Fibroblast of skin of right biceps (primary cell): ENCODE data around the gene KCTD7.
"Not testable (repeated sequence)": the region's sequence is repeated elsewhere in the genome, so short reads cannot be mapped to it uniquely, and the experiment has no call there.

Experiments
- DNase-seq: peaks from one replicate; pipeline ENCODE4 v3.0.0-alpha.2; 2013

KCTD7 gene

DNA sequence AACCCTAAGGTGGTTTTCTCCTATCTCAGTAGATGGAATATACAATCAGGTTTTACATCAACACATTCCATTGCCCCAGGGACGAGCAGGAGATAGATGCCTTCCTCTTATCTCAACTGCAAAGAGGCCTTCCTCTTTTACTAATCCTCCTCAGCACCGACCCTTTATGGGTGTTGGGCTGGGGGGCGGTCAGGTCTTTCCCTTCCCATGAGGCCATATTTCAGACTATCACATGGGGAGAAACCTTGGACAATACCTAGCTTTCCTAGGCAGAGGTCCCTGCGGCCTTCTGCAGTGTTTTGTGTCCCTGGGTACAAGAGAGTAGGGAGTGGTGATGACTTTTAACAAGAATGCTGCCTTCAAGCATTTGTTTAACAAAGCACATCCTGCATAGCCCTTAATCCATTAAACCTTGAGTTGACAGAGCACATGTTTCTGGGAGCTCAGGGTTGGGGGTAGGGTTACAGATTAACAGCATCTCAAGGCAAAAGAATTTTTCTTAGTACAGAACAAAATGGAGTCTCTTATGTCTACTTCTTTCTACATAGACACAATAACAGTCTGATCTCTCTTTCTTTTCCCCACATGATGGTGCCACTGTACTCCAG lies 9.2 kb upstream of the KCTD7 start:
- peak; percentile 12 for DNase-seq

DNA sequence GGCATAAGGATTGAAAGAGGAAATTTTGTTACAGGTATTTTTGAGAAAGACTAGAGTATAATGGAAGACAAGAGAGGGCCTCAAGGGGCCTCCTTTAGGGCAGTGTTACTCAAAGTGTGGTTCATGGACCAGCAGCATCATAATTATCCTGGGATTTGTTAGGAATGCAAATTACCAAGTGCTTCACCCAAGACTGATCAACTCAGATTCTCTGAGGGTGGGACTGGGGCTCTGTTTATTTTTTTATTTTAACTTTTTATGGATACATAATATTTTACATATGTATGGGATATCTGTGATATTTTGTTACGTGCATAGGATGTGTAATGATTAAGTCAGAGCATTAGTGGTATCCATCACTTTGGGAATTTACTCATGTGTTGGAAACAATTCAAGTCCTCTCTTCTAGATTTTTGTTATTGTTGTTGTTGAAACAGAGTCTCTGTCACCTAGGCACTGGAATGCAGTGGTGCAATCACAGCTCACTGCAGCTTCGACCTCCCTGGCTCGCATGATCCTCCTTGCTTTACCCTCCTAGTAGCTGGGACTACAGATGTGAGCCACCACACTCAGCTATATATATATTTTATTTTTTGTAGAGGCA lies 2.2 kb upstream of the KCTD7 start:
- peak; percentile 77 for DNase-seq

DNA sequence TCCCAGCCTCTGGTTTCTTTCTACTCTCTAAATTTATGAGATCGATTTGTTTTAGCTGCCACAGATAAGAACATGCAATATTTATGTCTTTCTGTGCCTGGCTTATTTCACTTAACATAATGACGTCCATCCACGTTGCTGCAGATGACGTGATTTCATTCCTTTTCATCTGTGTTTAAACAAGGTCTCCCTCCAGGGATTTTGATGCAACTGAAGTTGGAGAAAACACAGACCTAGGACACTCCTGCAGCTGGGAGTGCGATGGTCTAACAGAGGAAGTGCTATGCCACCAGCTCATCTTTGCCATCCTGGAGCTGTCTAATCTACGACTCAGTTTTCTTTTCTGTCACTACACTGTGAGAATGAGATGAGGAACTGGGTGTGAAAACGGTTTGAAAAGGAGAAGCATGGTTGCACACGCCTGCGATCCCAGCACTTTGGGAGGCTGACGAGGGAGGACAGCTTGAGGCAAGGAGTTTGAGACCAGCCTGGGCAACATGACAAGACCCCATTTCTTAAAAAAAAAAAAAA lies 1.5 kb upstream of the KCTD7 start:
- DNase-seq: peak; percentile 49

DNA sequence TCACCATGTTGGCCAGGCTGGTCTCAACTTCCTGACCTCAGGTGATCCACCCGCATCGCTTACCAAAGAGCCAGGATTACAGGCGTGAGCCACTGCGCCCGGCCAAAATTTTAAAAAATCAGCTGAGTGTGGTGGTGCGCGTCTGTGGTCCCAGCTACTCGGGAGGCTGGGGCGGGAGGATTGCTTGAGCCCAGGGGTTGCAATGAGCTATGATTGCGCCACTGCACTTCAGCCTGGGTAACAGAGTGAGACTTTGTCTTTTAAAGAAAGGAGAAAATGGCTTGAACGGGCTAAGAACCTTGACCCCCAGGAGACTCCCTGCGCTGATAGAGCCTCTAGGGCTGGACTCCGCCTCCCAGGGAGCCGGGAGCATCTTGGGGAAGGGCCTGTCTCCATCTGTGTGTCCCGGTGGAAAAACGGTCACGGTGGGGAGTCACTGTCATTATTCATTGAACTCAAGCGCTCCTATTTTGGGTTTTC lies 760 bp upstream of the KCTD7 start:
- no peak for DNase-seq

DNA sequence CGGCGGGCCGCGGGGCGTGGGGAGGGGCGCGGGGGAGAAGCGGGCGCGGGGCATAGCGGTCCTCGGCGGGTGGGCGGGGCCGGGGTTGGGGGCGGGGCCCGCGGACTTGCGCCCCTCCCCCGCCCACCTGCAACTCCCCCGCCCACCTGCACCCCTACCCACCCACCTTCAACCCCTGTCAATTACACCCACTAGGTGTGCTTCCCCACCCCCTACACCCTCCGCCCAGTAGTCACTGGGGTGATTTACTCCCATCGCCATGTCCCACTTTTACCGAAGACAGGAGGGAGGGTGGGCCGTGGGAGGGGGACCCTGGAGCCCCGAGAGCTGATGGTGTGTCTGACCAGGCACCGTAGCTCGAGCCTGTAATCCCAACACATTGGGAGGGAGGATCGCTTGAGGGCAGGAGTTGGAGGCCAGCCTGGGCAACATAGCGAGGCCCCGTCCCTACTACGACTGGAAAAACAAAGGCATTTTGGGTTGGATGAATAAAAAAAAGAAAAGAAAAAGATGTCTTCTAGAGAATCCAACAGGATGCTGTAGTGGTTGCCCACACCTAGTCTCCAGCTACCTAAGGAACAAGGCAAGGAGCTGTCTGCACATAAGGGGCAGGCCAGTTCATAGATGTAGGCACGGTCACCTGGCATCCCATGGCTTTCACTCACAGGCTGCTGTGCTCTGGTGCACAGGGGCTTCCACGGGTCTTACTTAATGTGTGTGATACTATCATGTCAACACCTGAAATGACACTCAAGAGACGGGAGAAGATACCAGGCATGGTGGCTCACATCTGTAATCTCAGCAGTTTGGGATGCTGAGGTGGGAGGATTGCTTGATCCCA lies 761 bp downstream of the KCTD7 start:
- no peak for DNase-seq

DNA sequence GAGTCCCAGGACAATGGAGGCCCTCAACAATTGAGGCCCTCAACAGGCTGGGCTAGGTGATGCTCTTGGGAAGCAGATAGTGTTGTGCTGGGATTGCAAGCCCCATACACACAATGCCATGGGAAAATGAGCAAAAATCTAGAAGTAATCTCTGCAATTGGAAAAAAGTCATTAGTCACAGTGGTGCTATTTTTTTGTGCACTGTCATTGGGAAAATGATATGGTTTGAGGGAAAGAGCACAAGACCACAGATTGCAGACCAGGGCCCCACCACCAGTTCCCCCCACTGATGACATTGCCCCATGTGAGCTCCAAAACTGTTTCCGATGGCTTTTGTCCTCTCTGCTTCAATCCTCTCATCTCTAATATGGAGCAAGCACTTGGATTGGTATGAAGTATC lies 1.9 kb downstream of the KCTD7 start:
- DNase-seq: no peak

DNA sequence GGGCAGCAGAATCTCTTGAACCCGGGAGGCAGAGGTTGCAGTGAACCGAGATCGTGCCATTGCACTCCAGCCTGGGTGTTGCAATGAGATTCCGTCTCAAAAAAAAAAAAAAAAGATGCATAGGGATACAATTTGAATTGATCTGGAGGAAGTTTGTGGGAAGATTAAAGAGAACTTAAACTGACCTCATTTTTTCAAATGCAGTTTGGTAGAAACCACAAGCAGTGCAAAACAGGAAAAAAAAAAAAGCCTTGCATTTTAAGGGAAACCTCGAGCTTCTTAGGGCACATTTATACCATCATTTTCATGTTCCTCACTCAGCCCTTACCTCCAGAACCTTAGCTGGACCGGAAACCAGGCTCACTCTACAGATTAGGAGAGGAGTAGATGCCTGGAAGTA lies 2.8 kb downstream of the KCTD7 start:
- no peak for DNase-seq

DNA sequence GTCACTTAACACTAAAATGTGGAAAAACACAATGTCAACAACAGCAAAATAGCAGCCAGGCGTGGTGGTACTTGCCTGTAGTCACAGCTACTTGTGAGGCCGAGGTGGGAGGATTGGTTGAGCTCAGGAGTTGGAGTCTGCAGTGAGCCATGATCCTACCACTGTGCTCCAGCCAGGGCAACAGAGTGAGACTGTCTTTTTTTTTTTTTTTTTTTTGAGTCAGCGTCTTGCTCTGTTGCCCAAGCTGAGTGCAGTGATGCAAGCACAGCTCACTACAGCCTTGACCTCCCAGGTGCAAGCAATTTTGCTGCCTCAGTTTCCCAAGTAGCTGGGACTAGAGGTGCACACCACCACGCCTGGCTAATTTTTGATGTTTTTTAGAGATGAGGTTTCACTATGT lies 6.1 kb downstream of the KCTD7 start:
- no peak for DNase-seq

DNA sequence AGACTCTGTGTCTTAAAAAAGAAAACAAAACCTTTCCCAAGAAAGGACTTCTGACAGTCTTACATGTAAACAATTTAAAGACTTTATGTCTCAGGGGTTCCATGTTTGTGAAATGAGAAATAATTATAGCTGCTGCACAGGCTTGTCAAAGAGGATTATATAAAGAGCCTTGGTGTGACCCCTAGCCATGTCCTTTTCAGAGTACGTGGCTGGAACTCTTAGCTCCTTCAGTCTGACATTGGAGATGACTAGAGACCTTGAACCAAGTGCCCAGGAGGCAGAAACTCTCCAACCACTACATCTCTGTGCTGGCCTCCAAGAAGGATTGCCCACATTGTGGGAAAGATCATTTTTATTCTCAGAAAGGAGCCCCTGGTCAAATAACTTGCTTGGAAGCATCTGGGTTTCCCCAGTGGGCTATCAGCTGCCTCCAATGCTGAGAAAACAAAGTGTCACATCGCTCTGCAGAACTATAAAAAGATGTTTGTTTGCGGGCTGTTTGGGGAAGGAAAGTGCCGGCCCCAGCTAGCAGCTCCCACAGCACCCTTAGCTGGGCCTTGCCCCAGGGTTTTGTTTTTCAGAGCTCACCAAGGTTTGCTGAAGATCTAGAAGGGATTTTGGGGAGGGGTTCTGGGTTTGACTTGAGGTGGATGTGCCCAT lies 6.8 kb downstream of the KCTD7 start:
- not testable (repeated sequence) for DNase-seq

DNA sequence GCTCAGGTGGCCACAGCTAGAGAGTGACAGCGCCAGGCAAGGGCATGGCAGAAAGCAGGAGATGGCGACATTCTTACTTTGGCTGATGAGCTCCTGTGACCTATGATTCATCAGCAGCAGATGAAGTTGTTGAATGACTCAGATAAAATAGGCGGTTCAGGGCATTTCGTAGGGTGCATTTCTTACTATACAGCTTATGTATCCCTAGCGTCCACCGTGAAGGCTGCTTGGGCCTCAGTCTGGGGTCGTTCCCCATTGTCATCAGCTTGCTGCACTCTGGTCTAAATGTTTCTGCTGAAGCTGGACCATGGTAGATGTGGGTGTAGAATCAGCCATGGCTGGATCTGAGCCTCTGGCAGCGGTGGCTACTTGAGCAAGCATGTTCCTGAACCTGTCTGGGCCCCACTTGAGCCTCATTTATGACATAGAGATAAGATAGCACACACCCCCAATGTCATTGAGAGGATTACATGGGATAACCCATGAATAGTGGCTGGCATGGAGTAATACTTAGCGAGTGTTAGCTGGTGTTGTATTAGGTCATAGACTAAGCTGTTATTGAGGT lies 7.4 kb downstream of the KCTD7 start:
- DNase-seq: peak; percentile 67

DNA sequence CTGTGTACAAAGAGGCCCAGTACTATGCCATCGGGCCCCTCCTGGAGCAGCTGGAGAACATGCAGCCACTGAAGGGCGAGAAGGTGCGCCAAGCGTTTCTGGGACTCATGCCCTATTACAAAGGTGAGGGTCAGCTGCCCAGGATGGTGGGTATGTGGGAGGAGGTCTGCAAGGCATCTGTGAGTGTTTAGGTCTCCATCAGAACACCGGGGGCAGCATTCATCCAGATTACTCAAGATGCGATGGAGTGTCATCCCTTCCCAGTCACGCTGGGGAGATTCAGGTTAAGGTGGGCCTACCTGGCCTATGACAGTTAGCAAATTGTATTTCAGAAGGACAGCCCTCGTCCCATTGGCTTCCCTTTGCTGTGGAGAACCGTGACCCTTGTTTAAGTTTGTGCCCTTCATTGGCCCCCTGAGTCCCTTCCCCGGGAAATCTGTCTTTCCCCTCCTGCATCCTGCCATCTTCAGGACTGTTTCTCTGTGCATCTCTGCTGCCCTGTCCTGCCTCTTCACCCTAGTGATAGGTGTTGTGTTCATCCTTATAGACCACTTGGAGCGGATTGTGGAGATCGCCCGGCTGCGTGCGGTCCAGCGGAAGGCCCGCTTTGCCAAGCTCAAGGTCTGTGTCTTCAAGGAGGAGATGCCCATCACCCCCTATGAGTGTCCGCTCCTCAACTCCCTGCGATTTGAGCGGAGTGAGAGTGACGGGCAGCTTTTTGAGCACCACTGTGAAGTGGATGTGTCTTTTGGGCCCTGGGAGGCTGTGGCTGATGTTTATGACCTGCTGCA lies 9.8 kb downstream of the KCTD7 start:
- no peak for DNase-seq

DNA sequence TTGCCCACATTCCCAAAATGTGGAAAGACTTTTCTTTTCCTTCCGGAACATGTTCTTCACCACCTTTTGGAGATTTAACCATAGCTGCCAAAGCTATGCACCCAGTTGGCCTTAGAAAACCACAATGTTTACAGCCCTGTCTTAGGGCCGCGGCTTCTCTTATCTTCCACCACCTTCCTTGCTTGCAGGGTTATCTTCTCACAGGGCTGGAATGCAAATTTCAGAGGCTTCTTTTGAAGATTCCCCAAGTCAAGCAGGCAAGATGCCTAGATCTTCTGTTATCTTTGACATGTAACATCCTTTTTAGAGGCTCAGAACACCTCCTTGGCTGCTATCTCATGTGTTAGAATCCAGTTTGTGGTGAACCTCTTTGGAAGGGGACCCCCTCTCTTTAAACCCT lies 11.1 kb downstream of the KCTD7 start:
- DNase-seq: no peak

DNA sequence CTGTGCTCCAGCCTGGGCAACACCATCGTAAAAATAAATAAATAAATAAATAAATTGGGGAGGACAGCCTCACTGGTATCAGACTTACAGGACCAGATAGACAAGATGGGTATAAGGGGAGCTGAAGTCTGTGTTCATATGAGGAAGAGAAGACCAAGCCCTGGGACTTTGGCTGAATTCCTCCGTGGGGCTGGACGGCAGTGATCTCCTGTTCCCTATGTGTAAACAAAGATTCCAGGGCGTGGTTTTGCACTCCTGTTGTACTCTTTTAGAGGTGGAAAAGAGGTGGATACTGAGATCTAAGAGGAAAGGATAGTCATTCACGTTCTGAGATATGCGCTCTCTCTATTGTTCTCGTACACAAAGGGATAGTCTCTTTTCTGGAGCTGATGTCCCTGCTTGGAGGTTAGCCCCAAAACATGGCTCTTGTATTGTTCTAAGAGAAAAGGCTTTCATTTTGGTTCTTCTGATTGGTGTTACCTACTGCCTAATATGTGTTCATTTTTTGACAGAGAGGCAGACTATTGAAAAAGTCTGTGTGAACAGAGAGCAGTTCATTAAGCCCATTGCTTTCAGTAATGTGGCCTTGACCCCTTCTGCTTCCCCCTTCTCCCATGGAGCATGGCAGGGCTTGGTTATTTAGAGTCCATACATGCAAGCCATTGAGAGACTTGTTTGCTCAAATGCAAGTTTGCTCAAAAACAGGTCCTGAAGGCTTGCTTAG lies 12.3 kb downstream of the KCTD7 start:
- DNase-seq: no peak

DNA sequence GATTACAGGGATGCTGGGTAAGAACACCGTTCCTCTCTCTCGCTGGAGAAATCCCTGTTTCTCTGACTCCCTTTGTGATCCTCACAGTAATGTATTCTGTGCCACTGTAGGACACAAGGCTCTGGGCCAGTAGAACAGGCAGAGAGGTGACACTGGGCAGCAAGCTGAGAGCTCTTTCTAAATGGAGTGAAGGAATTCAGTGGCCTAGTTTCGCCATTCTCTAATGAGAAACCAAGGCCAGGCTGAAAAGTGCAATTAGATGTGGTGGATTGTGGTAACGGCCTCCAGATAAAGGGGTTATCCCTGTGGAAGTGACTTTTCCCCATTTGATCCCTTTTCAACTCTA lies 12.8 kb downstream of the KCTD7 start:
- no peak for DNase-seq

DNA sequence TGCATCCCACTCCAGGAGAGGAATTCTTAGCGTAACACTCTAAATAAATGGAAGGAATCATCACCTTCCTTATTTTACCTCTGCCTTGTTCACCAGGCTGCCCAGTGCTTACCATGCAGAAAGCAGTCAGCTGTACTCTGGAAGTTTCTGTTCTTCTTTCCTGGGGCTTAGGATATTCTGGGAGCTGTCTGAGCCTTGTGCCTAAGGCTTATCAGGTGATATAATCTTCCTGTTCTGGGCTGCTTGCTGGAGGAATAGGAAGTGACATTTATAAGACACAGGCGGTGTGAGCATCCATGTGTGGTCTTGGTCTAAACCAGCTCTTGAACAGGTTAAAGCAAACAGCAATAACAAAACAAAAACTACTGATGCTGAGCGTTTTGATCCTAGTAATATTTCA lies 13.5 kb downstream of the KCTD7 start:
- no peak for DNase-seq

DNA sequence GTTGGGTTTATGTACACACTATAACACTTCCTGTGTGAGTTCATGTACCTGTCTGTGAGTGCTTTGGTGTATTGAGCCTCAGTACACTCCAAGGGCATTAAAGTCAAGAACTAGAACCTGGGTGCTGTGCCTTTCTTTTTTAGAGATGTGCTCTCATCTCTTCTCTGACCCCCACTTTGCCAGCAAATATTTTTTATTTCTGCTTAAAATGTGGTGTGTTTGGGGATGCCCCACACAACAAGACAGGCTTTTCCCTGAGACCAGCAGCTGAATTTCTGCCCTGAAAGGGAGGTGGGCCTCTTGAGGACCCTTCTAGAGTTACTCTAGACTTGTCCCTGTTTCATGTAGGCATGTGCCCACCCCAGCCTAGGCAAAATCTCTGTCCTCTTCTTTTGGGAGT lies 14.3 kb downstream of the KCTD7 start:
- no peak for DNase-seq

DNA sequence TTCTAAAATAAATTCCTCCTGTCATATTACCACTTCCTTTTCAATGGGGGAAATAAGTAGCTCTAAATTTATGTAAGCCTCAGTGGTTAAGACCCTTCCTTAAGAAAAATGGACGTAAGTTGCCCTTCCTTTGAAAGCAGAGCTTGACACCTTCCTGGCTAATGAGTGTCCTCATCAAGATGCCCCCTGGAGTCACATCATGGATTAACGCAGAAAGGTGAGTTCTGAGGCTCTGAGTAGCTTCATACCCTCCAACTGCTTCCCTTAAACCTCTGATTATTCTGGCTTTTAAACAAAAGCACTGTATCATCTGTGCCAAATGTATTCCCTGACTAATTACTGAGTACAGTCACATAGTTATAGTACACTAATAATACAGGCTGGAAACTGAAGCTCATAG lies 14.7 kb downstream of the KCTD7 start:
- DNase-seq: no peak

DNA sequence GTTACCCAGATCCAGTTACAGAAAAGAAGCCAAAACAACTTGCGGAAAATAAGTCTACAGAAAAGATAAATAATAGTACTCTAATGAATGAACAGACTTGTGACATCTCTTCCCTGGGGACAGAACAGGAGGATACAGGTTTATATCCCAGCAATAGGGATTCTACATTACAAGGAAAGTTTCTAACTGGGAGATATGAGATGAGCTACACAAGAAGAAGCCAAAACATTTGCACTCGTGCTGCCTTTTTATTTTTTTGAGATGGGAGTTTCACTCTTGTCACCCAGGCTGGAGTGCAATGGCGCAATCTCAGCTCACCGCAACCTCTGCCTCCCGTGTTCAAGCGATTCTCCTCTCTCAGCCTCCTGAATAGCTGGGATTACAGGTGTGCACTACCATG lies 22.3 kb downstream of the KCTD7 start:
- not testable (repeated sequence) for DNase-seq

DNA sequence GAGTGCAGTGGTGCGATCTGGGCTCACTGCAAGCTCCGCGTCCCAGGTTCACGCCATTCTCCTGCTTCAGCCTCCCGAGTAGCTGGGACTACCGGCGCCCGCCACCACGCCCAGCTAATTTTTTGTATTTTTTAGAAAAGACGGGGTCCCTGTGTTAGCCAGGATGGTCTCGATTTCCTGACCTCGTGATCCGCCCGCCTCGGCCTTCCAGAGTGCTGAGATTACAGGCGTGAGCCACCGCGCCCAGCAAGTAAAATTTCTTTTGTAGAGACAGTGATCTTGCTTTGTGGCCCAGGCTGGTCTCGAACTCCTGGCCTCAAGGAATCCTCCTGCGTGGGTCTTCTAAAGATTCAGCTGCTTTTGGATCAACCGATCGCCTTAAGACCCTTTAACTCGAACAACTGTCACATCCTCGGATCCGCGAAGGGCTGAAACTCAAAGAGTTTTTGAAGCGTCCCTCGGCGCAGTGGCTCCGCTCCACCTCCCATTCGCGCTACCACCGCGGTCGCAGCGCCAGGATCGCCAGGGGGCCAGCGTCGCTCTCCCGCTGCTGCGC lies 25.1 kb downstream of the KCTD7 start:
- DNase-seq: not testable (repeated sequence)

DNA sequence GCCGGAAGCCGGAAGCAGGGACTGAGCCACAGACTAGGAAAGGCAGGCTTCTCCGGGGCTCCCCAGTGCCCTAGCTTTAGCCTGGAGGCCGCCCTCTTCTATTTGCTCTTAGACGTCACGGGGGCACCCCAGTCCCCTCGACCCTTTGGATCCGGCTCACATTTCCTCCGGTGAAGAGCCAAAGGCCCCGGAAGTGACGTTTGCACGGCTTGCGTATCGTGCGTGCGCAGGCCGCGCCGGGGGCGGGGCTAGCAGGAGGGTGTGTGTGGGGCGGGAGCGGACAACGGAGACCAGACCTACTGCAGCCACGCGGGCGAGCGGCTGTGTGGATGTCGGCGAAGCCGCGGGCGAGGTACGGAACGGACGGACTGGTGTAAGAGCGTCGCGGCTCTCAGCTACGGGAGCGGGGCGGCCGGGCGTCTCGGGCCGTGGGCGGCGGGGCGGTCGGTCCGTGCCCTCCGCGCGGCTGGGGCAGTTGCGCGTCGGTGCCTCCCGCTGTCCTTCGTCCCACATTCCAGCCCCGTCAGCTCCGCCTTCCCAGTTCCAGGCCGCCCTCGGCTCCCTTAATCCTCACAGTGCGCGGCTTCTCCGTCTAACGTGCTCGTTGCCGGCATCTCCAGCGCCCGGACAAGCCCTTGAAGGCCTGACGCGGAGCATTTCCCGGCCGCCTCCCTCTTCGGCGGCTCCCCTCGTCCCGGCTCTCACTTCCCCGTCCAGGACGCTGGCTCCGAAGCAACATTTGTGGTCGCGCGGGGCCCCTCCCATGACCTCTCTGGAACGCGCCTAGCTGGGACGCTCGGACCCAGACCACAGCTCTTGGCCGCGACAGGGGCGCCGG lies 25.8 kb downstream of the KCTD7 start:
- DNase-seq: peak; percentile 98
